Measurements from ENCODE around the gene STN1.

STN1 gene, protein sequence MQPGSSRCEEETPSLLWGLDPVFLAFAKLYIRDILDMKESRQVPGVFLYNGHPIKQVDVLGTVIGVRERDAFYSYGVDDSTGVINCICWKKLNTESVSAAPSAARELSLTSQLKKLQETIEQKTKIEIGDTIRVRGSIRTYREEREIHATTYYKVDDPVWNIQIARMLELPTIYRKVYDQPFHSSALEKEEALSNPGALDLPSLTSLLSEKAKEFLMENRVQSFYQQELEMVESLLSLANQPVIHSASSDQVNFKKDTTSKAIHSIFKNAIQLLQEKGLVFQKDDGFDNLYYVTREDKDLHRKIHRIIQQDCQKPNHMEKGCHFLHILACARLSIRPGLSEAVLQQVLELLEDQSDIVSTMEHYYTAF

DNA sequence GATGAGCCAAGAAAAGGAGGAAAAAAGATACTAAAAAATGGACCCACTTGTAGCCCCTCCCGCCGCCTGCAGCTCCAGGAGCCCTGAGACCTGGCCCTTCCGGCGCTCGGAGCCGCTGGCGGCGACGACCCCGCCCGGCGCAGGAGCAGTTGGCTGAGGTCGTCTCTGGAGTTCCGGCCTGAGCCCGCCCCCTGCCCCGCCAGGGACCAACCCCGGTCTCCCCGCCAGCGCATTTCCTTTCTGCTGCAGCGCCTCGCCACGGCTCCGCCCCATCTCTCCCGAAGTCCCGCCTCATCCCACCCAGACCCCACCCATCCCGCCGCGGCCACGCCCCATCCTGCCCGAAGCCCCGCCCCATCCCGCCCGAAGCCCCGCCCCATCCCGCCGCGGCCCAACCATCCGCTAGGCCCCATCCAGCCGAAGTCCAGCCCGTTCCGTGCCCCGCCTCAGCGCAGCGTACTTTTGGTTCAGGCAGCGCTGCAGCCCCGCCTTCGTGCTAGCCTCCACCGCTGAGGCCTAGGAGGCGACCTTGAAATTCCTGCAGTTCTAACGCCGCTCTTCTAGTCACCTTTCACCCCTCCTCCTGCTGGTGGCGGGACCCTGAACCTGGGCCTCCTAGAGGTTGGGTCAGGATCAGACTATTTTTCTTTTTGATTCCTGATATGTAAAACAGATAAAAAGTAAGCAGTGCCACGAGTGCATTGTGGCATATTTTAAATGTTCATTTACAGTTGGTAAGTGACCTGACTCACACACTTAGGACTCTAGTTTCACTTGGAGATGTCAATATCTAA lies at the start of gene STN1:
Gene STN1 (minus strand): TSS at position 132 of the 794 bp plus-strand sequence. CDS start 590 bp downstream, outside the sequence.
- DNase-seq = peak; percentile 94

DNA sequence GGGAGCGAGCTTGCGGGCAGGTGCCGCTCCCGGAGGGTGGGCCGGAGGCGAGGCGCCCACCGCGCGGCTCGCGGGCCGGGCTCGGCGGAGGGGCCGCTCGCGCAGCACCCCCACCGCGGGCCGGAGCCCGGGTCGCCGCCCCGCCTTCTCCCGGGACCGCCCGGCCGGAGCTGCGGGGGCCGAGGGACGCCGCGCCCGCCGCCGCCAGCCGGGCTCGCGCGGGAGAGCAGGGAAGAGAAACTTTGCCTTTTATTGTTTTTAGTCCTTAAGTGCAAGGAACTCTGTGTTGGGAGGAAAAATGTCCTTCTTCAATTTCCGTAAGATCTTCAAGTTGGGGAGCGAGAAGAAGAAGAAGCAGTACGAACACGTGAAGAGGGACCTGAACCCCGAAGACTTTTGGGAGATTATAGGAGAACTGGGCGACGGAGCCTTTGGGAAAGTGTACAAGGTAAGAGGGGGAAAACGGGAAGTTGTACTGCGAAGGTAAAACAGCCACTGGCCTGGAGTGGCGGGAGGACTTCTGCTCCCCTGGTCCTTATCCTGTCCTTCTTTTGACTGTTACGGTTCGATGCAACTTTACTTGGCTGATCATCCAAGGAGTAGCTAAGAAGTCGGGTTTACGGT lies 49.6 kb upstream of the STN1 start:
- DNase-seq = no peak

DNA sequence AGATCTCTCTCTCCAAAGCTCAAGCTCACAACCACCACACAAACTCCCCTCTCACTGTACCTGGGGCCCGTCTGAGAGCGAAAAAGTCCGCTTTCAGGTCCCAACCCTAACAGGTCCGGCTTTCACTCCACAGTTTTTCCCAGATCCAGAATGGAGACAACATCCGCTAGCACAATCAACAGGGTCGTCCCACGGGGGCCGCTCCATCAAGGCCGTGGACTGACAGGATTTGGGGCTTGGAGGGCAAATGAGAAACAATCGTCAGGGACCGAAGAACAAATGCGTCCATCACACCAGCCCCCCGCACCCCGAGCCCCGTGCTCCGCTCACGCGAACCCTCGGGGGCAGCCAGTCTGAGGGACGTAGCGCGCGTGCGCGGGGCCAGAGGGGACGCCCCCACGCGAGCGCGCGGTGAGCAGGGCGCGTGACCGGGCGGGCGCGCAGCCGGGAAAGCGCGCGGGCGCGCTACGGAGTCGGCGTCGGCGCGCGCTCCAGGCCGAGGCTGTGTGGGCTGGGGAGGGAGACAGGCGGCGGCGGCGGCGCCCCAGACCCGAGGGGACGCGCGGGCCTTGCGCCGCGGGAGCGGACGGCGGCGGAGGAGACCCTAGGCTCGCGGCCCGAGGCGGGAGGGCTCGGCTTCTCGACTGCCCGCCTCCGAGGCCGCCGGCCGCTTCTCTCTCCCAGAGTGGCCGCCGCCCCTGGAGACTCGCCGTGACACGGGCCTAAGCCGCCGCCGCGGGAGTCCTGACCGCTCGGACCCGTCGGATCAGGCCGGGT lies 48.9 kb upstream of the STN1 start, which contains the start of gene SLK:
Gene SLK (plus strand): TSS at position 470 of the 777 bp plus-strand sequence. CDS start 606 bp downstream, outside the sequence.
- DNase-seq = peak; percentile 76

DNA sequence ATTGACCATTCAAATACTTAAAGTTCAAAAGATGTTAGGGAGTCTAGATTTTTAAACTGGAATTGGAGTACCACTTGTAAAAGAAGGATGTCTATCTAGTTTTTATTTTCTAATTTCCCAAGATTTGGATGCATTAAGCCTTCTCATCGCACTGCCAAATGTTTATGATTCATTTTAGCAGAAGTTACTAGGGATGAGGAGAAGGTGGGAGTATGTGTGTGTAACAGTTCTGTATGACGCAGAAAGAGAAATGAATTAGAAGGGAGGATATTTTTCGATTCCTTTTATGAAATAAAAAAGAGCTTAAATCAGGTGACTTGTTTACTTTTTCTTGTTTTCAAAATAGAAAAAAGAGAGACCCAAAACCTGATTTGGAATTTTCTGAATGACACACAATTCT lies 42.1 kb upstream of the STN1 start:
- DNase-seq = no peak

DNA sequence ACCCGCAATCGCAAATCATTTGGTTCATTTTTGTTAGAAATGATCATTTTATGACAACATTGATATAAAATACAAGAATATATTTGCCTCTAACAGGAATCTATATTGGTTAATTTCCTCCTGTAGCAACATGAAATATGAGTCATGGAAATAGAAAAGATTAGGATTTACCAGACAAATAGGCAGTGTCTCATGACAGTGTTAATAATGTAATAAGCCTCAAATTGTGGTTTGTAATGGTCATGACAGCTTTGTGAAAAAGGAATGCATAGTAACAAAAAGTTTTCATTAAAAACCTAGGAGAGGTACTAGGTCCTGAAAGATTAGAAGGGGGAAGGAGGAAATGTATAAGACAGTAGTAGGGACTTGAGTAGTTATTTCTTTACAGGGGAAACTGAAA lies 41.0 kb upstream of the STN1 start:
- DNase-seq = no peak

DNA sequence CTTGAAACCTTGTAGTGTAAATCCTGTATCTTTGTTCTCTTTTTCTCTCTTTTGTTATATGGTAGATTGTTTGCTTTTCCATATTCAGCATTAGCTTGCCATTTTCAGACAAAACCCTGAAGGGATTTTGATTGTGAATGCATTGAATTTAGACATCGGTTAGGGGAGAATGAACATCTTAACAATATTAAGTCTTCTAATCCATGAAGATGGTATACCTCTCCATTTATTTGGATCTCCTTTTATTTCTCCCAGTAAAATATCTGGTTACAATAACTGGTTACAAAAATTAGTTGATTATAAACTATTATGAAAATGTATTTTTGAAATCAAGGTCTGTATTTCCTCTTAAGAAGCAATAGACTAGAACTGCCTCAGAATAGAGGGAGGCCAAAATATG lies 36.6 kb upstream of the STN1 start:
- DNase-seq = no peak

DNA sequence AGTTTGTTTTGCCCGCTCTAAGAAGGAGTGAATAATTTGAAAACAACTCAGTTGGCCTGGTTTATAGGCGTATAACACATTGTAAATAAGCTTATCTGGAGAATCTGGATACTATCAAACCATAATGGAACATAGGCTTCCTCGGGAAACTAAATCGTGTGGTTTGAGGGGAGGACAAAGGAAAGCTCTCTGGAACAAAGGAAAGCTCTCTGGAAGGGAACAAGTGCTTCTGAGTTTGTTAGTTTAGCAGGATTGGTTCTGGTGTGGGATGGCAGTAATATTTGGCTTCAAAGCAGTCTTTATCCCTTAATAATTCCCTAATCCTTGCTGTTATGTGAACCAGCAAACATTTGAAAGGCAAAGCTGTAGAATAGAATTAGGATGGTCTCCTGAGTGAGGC lies 34.0 kb upstream of the STN1 start:
- DNase-seq = no peak

DNA sequence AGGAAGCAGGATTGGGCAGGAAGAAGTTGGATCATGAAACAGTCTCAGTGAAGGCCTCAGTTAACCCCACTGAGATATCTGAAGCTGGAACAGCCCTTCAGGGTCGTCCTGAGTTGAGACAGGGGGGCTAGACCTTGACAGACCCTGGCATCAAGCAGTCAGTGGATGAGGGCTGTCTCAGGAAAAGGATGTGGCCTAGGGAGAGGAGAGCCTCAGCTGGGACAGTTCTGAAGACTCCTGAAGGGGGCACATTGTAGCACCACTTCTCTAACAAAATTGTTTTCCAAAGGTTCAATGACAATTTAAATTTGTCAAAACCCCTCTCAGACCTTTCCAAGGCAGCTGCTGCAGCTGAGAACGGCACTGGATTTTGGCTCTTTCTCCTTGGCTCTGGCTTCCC lies 33.2 kb upstream of the STN1 start:
- DNase-seq = no peak

DNA sequence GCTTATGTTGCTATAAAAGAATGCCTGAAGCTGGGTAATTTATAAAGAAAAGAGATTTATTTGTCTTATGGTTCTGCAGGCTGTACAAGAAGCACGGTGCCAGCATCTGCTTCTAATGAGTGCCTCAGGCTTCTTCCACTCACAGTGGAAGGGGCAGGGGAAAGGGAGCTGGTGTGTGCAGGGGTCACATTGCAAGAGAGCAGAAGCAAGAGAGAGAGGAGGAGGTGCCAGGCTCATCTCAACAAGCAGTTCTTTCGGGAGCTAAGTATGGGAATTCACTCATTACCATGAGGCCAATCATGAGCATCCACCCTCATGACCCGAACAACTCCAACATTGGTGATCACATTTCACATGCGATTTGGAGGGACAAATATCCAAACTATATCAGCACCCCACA lies 31.7 kb upstream of the STN1 start:
- no peak for DNase-seq

DNA sequence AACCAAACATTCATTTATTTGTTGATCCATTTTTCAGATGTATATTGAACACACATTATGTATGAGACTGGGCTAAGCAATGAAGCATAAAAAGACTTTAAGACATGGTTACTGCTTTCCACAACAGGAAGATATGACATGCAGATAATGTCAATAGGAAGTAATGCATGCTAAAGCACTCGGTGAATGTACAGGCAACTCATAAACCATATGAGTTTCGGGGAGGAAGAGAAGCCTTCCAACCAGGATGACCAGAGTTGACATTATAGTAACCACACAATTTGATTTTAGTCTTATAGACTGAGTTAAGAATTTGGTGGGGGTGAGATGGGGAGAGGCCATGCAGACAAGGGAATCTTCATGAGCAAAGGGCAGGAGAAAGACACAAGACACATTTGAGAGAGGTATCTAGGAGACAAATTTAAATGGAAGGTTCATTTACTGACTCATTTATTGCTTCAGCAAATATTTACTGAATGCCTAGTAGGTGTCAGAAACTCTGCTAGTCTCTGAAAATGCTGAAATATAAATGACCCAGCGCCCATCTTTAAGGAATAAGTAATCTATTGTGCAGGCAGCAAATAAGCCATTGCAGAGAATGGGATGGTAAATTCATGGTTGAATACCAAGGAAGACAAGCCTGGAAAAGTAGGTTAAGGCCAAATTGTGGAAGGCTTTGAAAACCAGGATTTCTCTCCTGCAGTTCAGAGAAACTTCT lies 30.0 kb upstream of the STN1 start:
- no peak for DNase-seq

DNA sequence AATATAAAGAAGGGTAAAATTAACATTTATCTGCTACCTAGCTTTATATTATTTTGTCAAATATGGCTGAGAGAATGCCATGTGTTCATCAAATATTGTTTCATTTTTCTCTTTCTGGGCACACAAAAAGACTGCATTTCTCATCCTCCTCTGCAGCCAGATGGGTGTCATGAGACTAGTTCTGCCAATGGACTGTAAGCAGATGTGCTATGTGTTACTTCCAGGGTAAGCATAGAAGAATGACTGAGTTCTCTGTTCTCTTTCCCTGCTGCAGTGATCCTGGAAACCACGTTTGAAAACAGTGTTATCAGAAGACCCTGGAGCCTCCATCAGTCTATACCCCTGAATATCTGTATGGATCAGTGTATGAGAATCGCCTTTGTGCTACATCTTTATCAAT lies 24.9 kb upstream of the STN1 start:
- DNase-seq = no peak

DNA sequence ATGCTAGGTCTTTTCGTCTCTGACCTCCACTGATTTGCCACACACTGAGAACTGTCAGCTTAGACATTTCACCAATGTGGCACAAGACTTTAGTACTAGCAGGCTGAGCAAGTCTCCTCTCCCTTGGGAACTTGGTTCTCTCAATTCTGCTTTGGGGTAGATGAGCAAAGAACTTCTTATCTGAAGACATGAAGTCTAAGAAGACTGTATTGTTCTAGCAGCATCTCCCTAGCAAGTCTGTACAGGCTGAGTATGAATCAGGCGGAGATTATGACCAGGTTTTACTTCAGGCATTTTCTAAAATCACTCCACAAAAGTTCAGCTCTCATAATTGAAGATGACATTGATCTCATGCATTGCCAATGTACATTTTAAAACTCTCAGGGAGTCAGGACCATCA lies 23.8 kb upstream of the STN1 start:
- DNase-seq = no peak

DNA sequence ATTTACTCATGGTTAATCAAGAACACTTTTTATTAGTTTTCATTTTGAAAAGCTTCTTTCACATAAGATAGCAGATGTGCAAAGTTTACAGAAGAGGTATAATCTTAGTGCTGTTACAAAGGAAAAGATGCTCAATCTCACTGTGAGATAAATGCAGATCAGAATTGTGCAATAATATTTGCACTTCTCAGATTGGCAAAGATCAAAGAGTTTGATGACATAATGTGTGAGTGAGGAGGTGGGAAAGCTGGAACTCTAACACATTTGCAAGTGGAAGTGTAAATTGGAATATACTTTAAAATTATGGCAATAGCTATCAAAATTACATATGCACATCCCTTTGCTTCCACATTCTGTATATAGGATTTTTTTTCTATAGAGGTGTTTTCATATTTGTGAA lies 21.5 kb upstream of the STN1 start:
- no peak for DNase-seq

DNA sequence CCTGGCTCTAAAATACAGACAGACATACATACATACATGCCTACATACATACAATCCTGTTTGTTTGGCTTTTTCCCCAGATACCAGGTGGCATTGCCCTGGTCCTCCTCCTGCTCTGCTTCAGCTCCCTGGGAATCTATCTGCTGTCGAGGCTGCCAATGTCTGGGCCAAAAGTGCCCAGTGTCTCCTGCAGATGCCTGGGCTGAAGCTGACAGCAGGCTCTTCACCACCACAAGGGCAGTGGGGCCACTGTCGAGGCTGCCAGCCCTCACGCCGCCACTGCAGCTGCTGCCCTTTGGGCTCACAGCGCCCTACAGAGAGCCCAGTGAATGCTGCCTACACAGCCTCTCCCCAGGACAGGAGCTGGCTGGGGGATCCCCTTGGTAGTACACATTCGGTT lies 18.0 kb upstream of the STN1 start:
- DNase-seq = no peak

DNA sequence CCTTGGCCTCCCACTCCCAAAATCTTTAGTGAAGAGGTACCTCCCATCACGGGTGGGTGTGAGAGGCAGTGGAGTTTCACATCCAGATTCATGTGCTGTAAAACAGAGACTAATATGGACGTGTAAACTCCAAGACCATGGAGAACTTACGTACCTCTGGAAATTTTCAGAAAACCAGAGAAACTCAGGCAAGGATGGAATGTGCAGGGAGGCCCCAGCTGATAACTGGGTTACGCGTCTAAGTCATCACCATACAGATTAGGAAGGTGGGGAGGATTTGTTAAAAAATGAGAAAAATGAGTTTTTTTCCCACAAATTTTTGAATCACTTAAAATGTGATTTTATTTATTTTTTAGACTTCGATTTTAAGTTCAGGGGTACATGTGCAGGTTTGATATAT lies 16.3 kb upstream of the STN1 start:
- DNase-seq = no peak

DNA sequence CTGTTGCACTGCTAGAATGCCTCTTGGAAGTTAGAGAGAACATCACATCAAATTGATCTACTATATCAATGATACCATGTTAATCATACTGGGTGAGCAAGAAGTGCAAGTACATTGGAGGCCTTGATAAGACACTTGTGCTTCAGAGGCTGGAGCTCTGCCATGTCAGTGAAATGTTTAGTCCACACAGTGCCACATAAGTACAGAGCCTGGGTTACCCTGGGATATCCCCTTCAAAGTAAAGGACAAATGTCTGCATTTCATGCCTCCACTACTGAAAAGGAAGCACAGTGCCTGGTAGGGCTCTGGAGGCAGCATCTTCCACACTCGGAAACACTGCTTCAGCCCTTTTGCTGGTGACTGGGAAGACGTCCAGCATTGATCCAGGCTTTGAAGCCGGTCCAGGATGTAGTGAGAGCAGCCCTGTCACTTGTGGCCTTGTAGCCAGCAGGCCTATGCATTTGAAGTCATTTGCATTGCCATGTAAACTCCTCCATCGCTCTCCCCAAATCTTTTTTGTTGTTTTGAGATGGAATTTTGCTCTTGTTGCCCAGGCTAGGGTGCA lies 15.7 kb upstream of the STN1 start:
- no peak for DNase-seq

DNA sequence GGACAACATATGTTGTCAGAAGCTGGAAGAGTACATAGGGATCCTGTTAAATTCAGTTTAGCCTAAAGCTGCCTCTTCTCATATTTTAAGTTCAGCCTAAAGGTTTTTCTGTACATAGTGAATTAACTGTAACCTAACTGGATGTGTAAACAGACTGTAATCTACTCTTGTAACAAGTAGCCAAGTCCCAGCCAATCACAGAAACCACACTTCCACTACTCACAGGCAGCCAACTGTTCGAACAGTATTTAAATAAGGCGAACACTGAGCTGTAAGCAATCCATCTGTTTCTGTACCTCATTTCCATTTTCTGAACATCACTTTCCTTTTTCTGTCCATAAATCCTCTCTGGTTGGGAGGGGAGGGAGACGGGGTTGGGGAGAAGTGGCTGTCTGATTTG lies 15.0 kb upstream of the STN1 start:
- DNase-seq = no peak

DNA sequence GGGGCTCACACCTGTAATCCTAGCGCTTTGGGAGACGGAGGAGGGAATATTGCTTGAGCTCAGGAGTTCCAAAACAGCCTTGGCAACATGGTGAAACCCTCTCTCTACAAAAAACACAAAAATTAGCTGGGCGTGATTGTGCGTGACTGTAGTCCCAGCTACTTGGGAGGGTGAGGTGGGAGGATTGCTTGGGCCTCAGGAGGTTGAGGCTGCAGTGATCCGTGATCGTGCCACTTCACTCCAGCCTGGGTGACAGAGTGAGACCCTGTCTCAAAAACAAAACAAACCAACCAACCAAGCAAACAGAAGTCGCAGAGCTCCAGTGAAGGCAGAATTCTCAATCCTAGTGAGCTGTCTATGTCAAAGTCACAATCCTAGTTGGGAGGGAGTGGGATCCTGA lies 14.3 kb upstream of the STN1 start:
- DNase-seq = no peak

DNA sequence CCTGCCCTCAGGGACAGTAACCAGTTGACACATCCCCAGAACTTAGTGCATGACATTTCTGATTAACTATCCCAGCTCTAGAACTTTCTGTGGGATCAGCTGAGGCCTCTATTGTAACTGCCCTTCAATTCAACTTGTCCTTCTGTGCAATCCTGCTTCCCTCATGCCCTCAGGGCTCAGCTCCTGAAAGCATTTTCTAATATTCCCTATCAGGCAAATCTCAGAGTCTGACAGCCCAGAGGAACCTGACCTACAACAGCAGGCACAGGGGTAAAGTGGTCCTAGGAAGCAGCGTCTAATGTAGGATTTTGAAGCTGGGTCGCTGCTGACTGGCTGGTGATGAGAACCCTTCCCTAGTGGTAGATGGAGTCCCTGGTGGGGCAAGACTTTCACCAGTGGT lies 13.6 kb upstream of the STN1 start:
- DNase-seq = no peak

DNA sequence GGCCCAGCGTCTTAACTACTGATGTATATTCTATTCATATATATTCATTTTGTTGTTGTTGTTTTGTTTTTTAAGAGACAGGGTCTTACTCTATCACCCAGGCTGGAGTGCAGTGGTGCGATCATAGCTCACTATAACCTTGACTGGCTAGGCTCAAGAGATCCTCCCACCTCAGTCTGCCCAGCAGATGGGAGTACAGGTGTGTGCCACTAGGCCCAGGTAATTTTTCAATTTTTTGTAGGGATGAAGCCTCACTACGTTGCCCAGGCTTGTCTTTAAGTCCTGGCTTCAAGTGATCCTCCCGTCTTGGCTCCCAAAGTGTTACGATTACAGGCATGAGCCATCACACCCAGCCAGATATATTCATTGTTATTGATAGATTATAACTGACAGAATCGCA lies 12.9 kb upstream of the STN1 start:
- DNase-seq = no peak

DNA sequence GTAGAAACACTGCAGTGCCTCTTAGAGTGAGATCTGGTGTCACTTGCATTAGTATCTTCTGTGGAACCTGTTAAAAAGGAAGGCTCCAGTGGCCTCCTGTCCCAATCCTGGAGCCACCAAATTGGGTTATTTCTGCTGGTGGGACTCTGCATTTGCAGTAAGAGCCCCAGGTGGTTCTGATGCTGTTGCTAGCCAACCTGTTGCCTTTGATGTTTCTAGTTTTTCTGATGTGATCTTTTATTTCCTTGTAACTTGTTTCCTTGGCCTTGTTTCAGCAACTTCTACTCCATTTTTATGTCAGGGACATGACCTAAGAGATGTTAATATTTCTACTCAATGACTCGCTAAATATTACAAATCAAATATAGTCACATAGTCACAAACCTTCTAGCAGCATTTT lies 12.5 kb upstream of the STN1 start:
- no peak for DNase-seq

DNA sequence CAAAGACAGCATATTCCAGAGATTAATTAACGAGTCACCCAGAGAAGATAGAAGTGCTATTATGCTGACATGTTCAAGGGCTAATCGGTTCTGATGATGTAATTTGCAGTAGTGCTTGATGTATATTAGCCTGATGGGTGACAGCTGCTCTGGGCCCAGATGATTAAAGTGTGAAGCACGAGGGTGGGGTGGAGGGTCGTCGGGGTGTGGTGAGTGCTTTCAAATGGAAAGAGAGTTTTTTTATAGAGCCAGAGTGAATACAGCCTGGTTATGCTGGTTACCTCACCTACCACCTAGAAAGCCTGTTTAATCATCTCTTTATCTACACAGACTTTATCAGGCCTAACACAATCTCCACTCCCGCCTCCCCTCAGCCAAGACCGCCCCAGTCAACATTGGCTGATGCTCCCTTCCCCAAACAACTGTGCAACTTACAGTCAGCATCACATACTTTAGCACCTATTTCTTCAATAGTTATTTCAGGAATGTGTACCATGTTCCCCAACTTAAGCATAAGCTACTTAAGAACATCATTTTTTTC lies 11.5 kb upstream of the STN1 start:
- DNase-seq = no peak
